HL-60 (cell line): Measurements from ENCODE around the gene UGCG.
"Not testable (repeated sequence)": the region's sequence is repeated elsewhere in the genome, so short reads cannot be mapped to it uniquely, and the experiment has no call there.

Source experiments
- DNase-seq, 2 experiments: peaks; one replicate each; pipeline ENCODE4 v3.0.0-alpha.2; 2010 to 2020; ENCODE audit warnings: low read depth in 1 of 2, low spot score in 1 of 2
- H3K27ac ChIP-seq: fragments of 250-450 bp; sonication (Bioruptor Pico); replicated peaks from 2 replicates; pipeline ENCODE4 v1.5.1; 2020; ENCODE audit warnings: mild to moderate bottlenecking, moderate library complexity
- H3K27me3 ChIP-seq: fragments of 250-450 bp; sonication (Bioruptor Pico); 2 replicates; pipeline ENCODE4 v1.5.1; 2021; ENCODE audit warnings: mild to moderate bottlenecking, moderate library complexity; ENCODE audit not compliant: insufficient read depth, poor library complexity, severe bottlenecking
- H3K4me3 ChIP-seq: replicated peaks from 2 replicates; pipeline ENCODE4 v1.5.1; 2011; ENCODE audit warnings: mild to moderate bottlenecking, control low read depth, low read length; ENCODE audit not compliant: insufficient read depth
- GABPA ChIP-seq: IDR thresholded peaks from 2 replicates; pipeline ENCODE4 v1.6.1; 2012; ENCODE audit warnings: low read depth
- POLR2AphosphoS5 ChIP-seq: IDR thresholded peaks from 2 replicates; pipeline ENCODE4 v1.6.1; 2012; ENCODE audit warnings: low read depth
- SPI1 ChIP-seq: IDR thresholded peaks from 2 replicates; pipeline ENCODE4 v1.6.1; 2012; ENCODE audit warnings: low read depth, mild to moderate bottlenecking, borderline replicate concordance
- TF ChIP-seq, protein P1 (sequence below): IDR thresholded peaks from one replicate; pipeline ENCODE4 v1.5.1; 2011; ENCODE audit warnings: low read length, control low read depth, inconsistent platforms; ENCODE audit not compliant: insufficient read depth
- TF ChIP-seq, protein P2 (sequence below): IDR thresholded peaks from 2 replicates; pipeline ENCODE4 v1.6.1; 2012; ENCODE audit warnings: low read depth; ENCODE audit not compliant: insufficient replicate concordance

The UGCG gene

DNA sequence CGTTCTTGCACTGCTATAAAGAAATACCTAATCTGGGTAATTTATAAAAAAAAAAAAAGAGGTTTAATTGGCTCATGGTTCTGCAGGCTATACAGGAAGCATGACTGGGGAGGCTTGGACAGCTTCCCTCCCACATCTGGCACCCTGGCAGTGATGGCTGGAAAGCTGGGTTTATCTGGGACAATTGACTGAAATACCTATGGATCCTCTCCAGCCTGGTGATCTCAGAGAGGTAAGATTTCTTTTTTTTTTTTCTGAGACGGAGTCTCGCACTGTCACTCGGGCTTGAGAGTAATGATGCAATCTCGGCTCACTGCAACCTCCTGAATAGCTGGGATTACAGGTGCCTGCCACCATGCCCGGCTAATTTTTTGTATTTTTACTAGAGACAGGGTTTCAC, 22.7 kb upstream of the UGCG start:
- DNase-seq: no peak

DNA sequence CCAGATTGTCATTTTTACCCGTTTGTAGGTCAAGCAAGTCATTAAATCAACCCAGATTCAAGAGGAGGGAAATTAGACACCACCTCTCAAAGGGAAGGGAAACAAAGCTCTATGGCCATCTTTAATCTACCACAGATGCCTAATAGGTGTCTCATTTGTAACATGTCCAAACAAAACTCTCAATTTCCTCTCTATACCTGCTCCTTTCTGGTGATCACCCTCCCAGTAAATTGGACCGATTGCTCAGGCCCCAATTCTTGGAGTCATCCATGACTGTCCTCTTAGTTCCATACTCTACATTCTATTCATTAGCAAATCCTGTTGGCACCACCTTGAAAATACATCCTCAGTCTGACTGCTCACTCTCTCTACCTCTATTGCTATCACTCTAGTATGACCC, 22.1 kb upstream of the UGCG start:
- H3K27ac ChIP-seq: no peak overlapping the region
- TF ChIP-seq POLR2AphosphoS5: no peak
- TF ChIP-seq GABPA: no peak
- TF ChIP-seq, protein P1, sequence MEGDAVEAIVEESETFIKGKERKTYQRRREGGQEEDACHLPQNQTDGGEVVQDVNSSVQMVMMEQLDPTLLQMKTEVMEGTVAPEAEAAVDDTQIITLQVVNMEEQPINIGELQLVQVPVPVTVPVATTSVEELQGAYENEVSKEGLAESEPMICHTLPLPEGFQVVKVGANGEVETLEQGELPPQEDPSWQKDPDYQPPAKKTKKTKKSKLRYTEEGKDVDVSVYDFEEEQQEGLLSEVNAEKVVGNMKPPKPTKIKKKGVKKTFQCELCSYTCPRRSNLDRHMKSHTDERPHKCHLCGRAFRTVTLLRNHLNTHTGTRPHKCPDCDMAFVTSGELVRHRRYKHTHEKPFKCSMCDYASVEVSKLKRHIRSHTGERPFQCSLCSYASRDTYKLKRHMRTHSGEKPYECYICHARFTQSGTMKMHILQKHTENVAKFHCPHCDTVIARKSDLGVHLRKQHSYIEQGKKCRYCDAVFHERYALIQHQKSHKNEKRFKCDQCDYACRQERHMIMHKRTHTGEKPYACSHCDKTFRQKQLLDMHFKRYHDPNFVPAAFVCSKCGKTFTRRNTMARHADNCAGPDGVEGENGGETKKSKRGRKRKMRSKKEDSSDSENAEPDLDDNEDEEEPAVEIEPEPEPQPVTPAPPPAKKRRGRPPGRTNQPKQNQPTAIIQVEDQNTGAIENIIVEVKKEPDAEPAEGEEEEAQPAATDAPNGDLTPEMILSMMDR: no peak
- TF ChIP-seq, protein P2, sequence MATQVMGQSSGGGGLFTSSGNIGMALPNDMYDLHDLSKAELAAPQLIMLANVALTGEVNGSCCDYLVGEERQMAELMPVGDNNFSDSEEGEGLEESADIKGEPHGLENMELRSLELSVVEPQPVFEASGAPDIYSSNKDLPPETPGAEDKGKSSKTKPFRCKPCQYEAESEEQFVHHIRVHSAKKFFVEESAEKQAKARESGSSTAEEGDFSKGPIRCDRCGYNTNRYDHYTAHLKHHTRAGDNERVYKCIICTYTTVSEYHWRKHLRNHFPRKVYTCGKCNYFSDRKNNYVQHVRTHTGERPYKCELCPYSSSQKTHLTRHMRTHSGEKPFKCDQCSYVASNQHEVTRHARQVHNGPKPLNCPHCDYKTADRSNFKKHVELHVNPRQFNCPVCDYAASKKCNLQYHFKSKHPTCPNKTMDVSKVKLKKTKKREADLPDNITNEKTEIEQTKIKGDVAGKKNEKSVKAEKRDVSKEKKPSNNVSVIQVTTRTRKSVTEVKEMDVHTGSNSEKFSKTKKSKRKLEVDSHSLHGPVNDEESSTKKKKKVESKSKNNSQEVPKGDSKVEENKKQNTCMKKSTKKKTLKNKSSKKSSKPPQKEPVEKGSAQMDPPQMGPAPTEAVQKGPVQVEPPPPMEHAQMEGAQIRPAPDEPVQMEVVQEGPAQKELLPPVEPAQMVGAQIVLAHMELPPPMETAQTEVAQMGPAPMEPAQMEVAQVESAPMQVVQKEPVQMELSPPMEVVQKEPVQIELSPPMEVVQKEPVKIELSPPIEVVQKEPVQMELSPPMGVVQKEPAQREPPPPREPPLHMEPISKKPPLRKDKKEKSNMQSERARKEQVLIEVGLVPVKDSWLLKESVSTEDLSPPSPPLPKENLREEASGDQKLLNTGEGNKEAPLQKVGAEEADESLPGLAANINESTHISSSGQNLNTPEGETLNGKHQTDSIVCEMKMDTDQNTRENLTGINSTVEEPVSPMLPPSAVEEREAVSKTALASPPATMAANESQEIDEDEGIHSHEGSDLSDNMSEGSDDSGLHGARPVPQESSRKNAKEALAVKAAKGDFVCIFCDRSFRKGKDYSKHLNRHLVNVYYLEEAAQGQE: no peak
- no peak for TF ChIP-seq SPI1
- no peaks in the 10 kb centered on the region for H3K27me3 ChIP-seq
- DNase-seq: no peak
- H3K4me3 ChIP-seq: no peak overlapping the region

More for the DNA sequence above, 22.7 kb upstream of the UGCG start:
- no peak overlapping the region for H3K27ac ChIP-seq
- no peak for TF ChIP-seq POLR2AphosphoS5
- TF ChIP-seq, protein P2: no peak
- no peak for TF ChIP-seq SPI1
- TF ChIP-seq, protein P1: no peak
- no peak for TF ChIP-seq GABPA
- H3K4me3 ChIP-seq: no peak overlapping the region
- no peaks in the 10 kb centered on the region for H3K27me3 ChIP-seq

DNA sequence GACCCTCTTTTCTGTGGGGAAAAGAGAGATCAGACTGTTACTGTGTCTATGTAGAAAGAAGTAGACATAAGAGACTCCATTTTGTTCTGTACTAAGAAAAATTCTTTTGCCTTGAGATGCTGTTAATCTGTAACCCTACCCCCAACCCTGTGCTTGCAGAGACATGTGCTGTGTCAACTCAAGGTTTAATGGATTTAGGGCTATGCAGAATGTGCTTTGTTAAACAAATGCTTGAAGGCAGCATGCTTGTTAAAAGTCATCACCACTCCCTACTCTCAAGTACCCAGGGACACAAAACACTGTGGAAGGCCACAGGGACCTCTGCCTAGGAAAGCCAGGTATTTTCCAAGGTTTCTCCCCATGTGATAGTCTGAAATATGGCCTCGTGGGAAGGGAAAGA, 21.3 kb upstream of the UGCG start:
- DNase-seq: not testable (repeated sequence)

DNA sequence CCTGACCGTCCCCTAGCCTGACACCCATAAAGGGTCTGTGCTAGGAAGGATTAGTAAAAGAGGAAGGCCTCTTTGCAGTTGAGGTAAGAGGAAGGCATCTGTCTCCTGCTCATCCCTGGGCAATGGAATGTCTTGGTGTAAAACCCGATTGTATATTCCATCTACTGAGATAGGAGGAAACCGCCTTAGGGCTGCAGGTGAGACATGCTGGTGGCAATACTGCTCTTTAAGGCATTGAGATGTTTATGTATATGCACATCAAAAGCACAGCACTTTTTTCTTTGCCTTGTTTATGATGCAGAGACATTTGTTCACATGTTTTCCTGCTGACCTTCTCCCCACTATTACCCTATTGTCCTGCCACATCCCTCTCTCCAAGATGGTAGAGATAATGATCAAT, 20.9 kb upstream of the UGCG start:
- DNase-seq, H3K4me3 ChIP-seq, H3K27me3 ChIP-seq, H3K27ac ChIP-seq: not testable (repeated sequence)

More for the DNA sequence above, 21.3 kb upstream of the UGCG start:
- H3K27ac ChIP-seq, H3K4me3 ChIP-seq, H3K27me3 ChIP-seq: not testable (repeated sequence)

DNA sequence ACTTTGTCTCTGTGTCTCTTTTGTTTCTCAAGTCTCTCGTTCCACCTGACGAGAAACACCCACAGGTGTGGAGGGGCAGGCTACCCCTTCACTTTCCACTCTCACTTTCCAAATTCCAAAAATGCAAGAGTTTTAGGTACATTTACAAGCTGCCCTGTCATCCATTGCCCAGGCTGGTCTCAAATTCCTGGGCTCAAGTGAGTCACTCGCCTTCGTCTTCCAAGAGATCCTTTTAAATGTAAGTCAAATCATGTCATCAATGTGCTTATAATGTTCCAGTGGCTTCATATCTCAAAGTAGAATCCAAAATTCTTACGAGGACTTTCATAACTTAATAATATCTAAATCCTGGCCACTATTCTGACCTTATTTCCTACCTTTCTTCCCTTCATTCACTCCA, 20.4 kb upstream of the UGCG start:
- no peak overlapping the region for H3K27ac ChIP-seq
- TF ChIP-seq, protein P2: no peak
- no peak for TF ChIP-seq SPI1
- TF ChIP-seq GABPA: no peak
- TF ChIP-seq, protein P1: no peak
- no peak for TF ChIP-seq POLR2AphosphoS5
- H3K4me3 ChIP-seq: no peak overlapping the region
- no peaks in the 10 kb centered on the region for H3K27me3 ChIP-seq
- no peak for DNase-seq
